NT2/D1 (cell line): ENCODE measurements around the gene KLHL40.

Experiments used
- SUZ12 ChIP-seq: IDR thresholded peaks from 2 replicates; pipeline ENCODE4 v1.6.1; 2011; ENCODE audit not compliant: insufficient read length, insufficient read depth; ENCODE audit errors: extremely low read depth
- YY1 ChIP-seq: IDR thresholded peaks from 2 replicates; pipeline ENCODE4 v1.6.1; 2011; ENCODE audit not compliant: insufficient read length, insufficient read depth
- ZNF274 ChIP-seq: IDR thresholded peaks from 2 replicates; pipeline ENCODE4 v1.6.1; 2011; ENCODE audit warnings: mild to moderate bottlenecking, low read depth, low read length

DNA sequence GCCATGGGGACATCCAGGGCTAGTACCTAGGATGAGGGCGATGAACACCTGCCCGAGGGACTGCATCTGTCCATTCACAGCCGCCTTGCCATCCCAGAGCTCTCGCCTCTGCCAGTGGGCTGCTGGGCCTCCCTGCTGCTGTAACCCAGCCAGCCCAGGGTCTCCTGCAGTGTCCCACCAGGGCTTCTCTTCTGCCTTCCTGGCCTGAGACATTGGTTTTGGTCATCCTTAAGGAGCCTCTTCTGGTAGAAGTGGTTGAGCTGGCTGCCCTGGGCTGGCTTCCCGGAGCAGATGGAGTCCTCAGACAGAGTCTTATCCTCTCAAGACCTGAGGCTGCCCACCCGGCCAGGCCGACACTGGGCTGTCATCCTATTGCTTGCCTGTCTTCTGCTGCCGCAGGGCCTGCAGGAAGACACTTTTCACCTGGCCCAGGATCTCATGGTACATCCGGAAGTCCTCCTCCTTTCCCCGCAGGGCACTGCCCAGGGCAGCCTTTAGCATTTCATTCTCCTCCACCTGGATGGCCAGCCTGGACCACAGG, 23.3 kb downstream of the KLHL40 start:
- no peak for TF ChIP-seq SUZ12
- TF ChIP-seq YY1 = no peak
- no peak for TF ChIP-seq ZNF274
